Fibroblast of mammary gland (primary cell): ENCODE measurements around the gene MYO1D.
A peak's percentile ranks its signal among the peaks of the same experiment; 100 is the strongest.

Source experiments
- DNase-seq: peaks from one replicate; pipeline ENCODE4 v3.0.0-alpha.2; 2010; ENCODE audit warnings: low read depth
- H3K4me3 ChIP-seq: 2 replicates; pipeline ENCODE4 v1.5.1; 2011; ENCODE audit warnings: low read depth, mild to moderate bottlenecking, low read length, moderate library complexity; ENCODE audit not compliant: control insufficient read depth
- TF ChIP-seq, protein P1 (sequence below): conservative IDR thresholded peaks from 2 replicates; pipeline ENCODE4 v1.5.1; 2011; ENCODE audit warnings: low read depth, low read length, inconsistent platforms; ENCODE audit not compliant: control insufficient read depth, insufficient read depth

Gene MYO1D

GRCh38 chr17:32916134-32916533 lies 39.2 kb upstream of the MYO1D start:
- no peak overlapping the region for H3K4me3 ChIP-seq
- no peak for DNase-seq
- TF ChIP-seq, protein P1, sequence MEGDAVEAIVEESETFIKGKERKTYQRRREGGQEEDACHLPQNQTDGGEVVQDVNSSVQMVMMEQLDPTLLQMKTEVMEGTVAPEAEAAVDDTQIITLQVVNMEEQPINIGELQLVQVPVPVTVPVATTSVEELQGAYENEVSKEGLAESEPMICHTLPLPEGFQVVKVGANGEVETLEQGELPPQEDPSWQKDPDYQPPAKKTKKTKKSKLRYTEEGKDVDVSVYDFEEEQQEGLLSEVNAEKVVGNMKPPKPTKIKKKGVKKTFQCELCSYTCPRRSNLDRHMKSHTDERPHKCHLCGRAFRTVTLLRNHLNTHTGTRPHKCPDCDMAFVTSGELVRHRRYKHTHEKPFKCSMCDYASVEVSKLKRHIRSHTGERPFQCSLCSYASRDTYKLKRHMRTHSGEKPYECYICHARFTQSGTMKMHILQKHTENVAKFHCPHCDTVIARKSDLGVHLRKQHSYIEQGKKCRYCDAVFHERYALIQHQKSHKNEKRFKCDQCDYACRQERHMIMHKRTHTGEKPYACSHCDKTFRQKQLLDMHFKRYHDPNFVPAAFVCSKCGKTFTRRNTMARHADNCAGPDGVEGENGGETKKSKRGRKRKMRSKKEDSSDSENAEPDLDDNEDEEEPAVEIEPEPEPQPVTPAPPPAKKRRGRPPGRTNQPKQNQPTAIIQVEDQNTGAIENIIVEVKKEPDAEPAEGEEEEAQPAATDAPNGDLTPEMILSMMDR, result no peak

DNA sequence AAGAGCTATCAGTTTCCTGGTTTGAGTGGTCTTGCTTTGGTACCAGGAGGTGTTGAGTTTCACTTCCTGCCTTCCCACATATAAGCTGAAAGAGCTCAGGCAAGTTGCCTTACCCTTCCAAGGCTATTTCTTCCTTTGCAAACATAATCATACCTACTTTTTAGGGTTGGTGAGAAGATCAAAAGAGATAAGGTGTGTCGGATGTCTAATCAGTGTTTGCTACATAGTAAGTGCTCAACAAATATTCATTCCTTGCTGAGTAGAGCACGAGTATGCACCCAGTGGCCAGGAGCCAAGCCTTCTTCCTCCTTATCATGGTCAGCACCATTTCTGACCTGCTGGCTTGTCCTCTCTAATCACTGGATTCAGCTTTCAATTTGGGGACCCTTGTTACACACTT lies 38.3 kb upstream of the MYO1D start:
- TF ChIP-seq, protein P1, result no peak
- no peak for DNase-seq
- H3K4me3 ChIP-seq, result no peak overlapping the region

GRCh38 chr17:32914181-32914580 lies 37.3 kb upstream of the MYO1D start:
- no peak overlapping the region for H3K4me3 ChIP-seq
- TF ChIP-seq, protein P1, result no peak
- no peak for DNase-seq

GRCh38 chr17:32913593-32913992 lies 36.7 kb upstream of the MYO1D start:
- H3K4me3 ChIP-seq, result no peak overlapping the region
- TF ChIP-seq, protein P1, result no peak
- no peak for DNase-seq

- H3K4me3 ChIP-seq, result no peak overlapping the region
- DNase-seq, result peak; percentile 75
Observed at GRCh38 chr17:32912218-32912897, 35.4 kb upstream of the MYO1D start.

GRCh38 chr17:32910769-32911168 lies 33.8 kb upstream of the MYO1D start:
- TF ChIP-seq, protein P1, result no peak
- no peak overlapping the region for H3K4me3 ChIP-seq
- DNase-seq, result no peak

More at GRCh38 chr17:32912218-32912897, 35.4 kb upstream of the MYO1D start:
- TF ChIP-seq, protein P1, result peak; percentile 19
